GF-D8 (cell line): ENCODE results near the gene DISP2.

Experiments
- DNase-seq: peaks from one replicate; lab custom pipeline; 2025; lab: John Stamatoyannopoulos, UW

Gene DISP2

DNA sequence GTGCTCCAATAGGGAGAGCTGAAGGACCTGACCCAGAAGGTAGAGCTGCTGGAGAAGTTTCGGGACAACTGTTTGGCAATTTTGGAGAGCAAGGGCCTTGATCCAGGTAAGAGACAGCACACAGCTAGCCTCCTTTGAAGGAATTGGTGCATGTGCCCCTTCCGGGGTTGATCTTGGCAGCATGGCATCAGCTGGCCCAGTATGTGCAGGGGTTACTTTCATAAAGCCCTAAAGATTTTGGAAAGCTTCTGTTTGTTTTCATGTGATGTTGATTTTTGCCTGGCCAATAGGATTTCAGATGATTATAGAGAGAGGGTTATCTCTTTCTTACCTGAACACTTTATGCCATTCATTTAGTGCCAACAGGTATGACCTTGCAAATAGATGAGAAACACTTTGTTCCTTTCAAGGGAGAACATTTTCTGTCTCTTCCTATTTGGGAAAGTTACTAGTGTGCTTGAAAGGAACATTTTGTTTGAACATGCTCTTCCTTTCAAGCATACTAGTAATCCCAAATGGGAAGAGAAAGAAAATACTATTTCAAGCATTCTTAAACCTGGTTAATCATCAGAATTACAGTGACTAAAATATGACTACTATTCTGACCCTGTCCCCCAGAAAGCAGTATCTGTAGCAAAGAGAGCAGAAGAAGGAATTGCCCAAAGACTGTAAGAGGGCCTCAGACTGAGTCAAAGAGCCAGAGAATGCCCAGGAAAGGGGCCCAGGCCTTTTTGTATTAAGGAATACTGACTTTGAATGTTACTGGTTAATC, 32.0 kb downstream of the DISP2 start:
- no peak for DNase-seq

DNA sequence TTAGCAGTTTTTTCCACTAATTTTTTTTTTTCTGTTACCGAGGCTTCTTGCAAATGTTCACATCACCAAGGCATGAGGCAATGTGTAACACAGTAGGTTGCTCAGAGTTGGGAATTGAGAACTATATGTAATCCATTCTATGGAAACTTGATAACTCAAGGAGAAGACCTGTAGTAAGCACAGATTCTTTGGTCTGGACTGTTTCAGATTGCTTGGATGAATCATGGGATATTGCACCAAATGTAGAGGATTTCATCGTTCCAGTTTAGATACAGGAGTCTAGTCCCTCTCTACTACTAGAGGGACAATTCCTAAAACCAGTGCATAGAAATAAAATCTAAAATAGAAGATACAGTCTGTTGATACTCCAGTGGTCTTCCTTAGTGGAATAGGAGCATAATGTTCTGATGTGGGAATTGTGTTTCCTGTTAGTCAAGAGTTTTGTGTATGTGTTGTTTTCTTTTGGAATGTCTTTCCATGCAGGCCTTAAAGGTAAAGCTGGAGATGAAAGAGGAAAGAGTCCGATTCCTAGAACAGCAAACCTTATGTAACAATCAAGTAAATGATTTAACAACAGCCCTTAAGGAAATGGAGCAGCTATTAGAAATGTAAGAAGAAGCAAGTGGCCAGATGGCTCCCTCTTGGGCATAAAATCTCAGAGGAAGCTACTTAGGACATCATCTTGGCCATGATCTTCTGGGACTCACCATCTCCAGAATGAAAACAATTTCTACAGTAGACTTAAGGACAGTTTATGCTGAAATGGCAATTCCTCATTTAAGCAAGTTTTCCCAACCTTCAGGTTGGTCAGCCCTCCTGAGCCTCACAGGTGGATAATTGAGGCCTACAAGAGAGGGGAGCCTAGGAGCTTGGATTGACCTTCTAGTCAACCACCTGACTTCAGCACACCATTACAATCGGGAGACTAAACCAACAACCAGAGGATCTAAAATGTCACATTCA, 35.2 kb downstream of the DISP2 start:
- DNase-seq, result no peak

DNA sequence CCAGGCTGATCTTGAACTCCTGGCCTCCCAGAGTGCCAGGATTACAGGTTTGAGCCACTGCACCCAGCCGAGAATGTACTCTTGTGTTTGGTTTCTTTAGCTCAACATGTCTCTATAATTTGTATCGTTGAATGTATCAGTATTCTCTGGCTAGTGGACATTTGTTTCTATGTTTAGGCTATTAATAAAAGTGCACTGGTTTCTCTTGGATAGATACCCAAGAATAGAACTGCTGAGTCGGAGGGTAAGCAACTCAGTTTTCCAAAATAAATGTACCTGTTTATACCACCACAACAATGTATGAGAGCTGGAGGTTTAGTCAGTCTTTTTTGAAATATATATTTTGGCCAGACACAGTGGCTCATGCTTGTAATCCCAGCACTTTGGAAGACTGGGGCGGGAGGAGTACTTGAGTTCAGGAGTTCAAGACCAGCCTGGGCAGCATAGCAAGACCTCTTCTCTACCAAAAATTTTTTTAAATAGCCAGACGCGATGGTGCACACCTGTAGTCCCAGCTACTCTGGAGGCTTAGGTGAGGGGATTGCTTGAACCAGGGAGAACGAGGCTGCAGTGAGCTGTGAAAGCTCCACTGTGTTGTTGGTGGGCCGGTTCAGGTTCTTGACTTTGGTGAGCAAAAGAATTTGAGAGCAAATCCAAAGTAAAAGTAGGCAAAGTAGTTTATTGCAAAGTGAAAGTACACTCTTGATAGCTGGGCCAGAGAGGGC, 39.8 kb downstream of the DISP2 start:
- DNase-seq, result no peak

DNA sequence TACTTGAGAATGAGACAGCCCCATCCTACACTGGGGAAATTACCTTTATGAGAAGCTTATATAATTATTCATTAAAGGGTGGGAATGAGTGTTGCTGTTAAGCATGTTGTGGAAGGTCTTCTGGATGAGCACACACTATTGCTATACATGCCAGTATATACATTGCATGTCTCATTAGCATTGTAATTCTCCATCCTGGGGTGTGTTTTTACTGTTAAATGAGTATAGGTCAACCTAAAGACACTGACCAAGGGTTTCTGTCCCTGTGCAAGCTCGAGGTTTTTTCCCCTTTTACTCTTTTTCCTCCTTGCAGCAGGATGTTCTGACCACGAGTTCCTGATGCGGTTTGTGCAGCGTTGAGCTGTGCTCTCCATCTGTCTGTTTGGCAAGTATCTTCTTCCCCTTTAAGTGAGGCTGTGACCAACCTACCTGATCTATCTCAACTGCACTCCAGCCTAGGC, 40.4 kb downstream of the DISP2 start:
- peak; percentile 79 for DNase-seq

DNA sequence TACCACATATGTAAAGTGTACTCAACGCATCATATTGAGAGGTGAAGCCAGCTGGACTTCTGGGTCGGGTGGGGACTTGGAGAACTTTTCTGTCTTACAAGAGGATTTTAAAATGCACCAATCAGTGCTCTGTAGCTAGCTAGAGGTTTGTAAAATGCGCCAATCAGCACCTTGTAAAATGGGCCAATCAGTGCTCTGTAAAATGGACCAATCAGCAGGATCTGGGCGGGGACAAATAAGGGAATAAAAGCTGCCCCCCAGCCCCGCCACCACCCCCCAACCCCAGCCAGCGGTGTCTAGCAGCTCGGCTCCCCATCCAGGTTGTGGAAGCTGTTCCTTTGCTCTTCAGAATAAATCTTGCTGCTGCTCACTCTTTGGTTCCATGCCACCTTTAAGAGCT, 41.4 kb downstream of the DISP2 start:
- no peak for DNase-seq

DNA sequence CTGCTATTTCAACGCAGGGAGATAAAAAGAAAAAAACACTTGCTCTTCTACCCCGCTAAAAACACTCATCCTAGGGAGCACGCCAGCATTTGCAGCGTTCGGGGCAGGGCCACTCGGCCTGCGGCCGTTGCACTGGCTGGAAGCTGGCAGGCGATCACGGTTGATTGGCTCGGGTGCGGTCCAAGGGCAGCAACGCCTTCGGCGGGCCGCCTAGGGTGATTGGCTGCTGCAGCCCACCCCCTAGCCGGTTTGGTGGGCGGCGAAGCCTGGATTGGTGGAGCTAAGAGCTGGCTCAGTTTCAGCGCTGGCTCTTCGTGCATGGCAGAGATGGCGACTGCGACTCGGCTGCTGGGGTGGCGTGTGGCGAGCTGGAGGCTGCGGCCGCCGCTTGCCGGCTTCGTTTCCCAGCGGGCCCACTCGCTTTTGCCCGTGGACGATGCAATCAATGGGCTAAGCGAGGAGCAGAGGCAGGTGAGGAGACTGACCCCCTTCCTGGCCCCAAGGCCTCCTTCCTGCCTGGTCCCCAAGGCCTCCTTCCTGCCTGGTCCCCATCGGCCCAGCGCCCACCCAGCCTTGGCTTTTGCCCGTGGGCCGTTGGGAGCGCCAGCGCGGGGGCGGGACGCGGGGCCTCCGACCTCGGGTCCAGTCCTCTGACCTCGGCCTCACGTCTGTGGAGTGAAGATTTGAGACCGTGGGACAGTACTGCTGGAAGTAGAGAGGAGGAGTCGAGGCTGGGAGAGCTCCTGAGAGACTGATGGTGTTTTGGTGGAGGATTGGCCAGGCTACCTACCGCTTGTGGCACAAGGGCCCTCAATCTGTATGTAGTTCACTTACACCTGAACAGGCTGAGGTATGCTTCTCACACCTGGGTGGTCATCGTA, 47.7 kb downstream of the DISP2 start, which contains the start of gene IVD:
Gene IVD (plus strand): TSS at position 295 of the 881 bp plus-strand sequence. CDS start 33 bp downstream, at position 328.
- DNase-seq, result peak; percentile 66

DNA sequence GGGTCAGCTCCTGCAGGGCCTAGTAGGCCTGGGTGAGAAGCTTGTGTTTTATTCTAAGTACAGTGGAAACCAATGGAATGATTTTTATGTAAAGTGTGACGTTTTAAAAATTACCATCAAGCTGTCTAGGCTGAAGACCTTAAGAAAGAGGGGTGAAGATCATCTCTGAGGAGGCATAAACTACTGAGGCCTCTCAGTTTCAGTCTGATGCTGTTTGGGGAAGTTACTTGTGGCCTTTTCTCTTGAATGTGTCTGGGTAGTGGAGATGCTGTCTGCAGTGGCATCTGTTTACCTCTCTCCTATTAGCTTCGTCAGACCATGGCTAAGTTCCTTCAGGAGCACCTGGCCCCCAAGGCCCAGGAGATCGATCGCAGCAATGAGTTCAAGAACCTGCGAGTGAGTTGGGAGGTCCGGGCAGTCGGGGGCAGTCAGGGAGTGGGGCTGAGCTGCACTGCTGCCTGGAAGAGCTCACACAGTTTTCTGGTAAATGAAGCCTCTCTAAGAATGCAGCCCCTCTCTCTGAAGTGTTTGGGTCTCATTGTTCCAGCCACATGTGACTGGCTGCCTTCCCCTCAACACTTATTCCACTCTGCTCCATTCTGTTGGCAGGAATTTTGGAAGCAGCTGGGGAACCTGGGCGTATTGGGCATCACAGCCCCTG, 49.4 kb downstream of the DISP2 start:
- no peak for DNase-seq

DNA sequence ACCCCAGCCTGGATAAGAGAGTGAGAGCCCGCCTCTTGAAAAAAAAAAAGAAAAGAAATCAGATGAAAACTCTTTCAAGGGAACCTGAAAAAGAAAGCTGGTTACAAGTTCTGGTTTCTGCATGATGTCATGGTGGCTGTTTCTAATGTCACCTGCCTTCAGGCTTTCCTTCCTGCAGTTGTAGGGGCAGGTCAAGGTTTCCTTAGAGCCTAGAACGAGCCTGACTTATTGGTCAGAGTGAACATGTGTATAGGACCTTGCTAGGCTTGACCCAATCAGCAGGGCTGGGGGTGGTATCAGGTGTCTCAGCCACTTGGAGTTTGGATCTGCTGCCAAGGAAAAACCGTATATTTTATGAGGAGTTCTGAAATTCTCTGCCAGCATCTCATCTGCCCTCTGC, 51.3 kb downstream of the DISP2 start:
- DNase-seq, result no peak

DNA sequence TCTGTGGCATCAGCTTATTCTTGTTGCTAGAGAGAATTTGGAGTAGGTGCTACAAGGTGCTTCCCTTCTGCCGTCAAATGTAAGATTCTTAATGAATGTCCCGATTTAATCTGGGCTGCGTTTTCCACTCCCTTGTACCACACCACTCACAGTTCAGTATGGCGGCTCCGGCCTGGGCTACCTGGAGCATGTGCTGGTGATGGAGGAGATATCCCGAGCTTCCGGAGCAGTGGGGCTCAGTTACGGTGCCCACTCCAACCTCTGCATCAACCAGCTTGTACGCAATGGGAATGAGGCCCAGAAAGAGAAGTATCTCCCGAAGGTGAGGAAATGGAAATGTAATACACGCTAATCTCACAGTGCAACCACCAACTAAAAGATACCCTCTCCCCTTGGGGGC, 52.5 kb downstream of the DISP2 start:
- no peak for DNase-seq

DNA sequence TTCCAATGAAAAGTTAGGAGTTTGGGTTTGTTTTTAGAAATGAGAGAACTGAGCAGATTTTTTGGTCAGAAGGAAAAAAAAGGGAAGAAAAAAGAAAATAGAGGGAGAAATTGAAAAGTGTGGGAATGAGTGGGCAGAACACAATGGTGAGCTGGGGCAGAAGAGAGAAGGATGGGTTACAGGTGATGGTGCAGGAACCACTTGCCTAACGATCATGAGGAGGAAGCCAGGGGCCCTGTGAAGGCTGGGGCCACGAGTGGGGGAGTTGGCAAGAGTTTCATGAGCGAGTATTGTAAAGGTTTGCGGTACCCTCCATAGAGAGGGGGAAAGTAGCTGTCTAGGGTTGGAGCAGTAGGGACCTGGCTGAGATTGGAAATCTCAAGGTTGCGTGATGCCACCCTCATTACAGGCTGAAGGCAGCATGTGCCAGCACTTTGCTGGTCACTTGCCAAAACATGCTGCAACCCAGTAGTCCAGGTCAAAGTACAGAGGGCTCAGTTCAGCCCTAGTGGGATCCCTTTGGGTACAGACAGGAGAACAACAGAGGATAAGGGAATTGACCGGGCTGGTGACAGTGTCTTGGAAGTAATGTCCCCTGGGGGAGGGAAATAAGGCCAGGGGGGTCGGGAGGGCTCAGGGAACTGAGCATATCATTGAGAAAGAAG, 54.2 kb downstream of the DISP2 start:
- no peak for DNase-seq

DNA sequence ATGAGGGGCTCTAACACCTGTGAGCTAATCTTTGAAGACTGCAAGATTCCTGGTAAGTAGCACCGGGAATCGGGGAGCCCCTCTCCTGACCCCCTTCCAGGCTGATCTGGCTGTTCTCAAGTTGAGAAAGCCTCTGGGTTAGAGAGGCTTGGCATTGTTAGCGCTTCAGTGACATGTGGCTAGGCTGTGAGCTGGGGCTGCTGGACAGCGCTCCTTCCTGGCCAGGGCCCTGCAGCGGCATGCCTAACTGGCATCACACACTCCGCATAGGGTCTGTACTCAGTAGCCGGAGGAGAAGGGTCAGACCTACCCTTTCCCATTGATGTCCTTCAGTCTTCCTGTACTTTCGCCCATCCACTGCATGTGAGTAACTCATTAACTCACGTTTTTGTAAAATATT, 55.0 kb downstream of the DISP2 start:
- DNase-seq, result no peak

DNA sequence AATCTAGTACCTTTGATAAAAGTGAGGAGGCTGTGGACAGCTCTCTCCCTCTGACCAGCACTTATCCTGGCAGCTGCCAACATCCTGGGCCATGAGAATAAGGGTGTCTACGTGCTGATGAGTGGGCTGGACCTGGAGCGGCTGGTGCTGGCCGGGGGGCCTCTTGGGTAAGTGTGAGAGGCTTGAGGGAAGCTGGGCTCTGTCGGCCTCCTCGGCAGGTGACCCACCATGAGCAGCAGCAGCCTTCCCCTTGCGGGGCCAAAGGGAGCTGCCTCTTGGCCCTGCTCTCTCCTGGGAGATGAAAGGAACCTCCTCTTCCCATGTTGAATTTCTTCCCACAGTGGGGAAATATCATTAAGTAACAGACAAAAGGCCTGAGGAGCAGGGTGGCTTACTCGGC, 56.8 kb downstream of the DISP2 start:
- DNase-seq, result no peak

DNA sequence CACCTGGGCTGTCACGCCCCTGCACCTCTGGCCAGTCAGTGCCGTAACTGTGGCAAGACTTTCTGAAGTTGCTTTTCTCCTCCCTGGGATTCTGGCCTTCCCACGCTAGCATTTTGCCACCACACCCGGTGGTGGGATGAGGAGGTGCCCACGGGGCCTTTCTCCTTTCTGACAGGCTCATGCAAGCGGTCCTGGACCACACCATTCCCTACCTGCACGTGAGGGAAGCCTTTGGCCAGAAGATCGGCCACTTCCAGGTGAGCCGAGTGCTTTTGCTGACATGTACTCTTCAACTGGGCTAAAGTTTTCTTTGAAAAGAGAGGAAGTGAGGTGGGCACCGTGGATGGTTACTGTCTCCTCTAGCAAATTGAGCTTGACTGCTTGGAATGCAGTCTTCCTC, 57.2 kb downstream of the DISP2 start:
- no peak for DNase-seq

DNA sequence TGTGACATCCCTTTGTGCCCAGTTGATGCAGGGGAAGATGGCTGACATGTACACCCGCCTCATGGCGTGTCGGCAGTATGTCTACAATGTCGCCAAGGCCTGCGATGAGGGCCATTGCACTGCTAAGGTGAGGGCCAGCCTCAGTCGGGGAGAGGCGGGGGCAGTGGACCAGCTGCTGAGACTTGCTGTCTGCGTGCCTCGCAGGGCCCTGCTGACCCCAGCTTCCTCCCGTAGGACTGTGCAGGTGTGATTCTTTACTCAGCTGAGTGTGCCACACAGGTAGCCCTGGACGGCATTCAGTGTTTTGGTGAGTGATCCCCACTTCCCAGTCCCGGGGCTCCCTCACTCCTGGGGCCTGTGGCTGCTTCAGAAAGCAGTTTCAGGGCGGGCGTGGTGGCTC, 58.0 kb downstream of the DISP2 start:
- no peak for DNase-seq

DNA sequence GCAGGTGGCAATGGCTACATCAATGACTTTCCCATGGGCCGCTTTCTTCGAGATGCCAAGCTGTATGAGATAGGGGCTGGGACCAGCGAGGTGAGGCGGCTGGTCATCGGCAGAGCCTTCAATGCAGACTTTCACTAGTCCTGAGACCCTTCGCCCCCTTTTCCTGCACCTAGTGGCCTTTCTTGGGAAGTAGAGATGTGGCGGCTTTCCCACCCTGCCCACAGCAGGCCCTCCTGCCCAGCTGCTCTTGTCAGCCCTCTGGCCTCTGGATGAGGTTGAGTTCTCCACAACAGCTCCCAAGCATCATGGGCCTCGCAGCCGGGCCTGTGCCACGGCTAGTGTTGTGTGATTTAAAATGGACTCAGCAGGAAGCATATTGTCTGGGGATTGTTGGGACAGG, 60.1 kb downstream of the DISP2 start:
- no peak for DNase-seq

DNA sequence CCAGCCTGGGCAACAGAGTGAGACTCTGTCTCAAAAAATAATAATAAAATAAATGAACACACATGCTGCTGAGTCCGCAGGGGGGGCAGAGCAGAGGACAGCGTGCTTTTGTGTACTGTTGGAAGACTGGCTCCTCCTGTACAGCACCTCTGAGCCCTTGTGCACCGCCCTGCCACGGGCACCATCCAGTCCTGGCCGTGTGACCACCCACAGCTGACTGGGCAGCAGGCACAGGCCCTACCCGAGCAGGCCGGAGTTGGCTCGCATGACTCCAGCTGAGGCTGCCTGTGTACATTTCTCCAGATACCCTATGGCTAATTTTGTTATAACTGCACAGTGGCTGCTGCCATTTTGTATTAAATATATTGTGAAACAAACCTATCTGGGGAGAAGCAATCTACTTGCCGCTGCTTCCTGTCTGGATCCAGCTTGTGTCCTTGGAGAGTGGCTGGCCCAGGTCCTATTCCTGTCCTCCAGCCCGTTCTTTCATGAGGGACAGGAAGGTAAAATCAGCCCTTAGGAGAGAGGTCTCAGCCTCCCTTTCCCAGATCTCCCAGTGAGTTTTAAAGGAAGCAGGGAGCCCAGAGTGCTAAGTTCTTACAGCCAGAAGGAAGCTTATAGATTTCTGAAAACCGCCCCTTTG, 62.2 kb downstream of the DISP2 start:
- no peak for DNase-seq

DNA sequence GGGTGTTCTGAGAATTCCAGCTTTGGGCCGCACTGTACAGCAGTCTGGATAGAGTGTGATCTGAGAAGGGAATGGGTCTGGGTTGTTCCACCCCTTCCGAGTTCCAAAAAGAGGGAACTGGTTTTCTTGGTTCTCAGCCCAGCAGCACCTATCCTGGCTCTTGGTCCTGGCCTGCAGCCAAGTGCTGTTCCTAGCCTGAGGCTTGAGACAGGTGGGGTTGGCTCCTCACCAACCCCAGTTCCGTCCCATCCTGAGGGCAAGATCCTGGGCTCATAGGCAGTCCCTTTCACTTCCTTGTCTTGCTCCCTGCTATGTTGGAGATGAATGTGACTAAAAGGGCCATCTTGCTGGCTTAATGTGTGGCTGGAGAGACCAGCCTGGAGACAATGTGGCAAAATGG, 62.8 kb downstream of the DISP2 start:
- no peak for DNase-seq

DNA sequence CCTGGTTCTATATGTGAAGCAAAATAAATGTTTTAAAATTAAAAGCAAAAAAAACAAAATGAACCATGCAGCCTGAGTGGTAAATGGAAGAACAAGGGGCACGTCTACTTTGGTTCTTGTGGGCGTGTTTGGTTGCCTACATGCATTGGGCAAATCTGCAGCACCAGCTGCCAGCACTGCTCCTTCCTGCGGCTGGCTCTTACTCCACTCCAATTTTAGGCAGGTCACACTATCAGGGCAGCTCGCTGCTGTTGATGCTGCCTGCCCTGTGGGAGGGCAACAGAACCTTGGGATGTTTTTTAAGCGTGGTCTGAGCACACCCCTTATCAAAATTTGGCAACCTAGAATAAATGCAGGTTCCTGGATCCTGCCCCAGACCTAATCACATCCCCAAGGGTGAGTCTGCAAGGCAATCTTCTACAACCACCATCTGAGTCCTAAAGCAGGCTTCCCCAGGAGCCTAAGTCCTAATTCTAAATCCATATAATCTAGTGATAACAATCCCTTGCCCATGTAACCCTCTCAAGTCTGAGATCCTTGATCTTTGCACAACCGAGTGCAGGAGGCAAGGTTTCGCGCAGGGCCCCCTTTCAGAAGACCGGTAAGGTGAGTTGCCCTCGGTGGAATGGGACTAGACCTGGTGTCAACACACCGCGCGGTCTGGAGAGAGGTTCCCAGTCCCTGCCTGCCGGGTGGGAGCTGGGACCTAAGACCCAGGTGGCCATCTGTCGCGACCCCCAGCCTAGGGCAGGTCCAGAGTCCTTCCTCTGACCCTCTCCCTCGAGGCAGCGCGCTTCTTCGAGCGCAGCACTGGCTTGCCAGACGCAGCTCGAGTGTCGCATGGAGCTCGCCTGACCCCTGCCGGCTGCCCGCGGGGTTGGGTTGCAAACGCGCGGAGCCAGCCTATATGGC, 63.5 kb downstream of the DISP2 start:
- DNase-seq, result no peak
